A549 (cell line): Measurements from ENCODE around the gene POLE3.

Experiments used
- CTCF ChIP-seq: fragments of >200 bp; sonication (Bioruptor Twin); formaldehyde crosslinking; IDR thresholded peaks from 3 replicates; pipeline ENCODE4 v1.5.1; 2016
- JUN ChIP-seq, 2 experiments: fragments of >200 bp; sonication (Bioruptor Twin); formaldehyde crosslinking; IDR thresholded peaks; 2 replicates in 1 of 2; 3 replicates in 1 of 2; pipeline ENCODE4 v1.6.1; 2016 to 2017
- MAFK ChIP-seq: fragments of 450-650 bp; IDR thresholded peaks from 2 replicates; pipeline ENCODE4 v1.6.1; 2014; ENCODE audit not compliant: partially characterized antibody

GRCh38 chr9:113436728-113437515 is 26.4 kb upstream of the POLE3 start:
- no peak for TF ChIP-seq MAFK
- no peak for TF ChIP-seq JUN (IDR thresholded peaks at IDR 0.05)
- no peak for TF ChIP-seq CTCF
